GM21529 (cell line): ENCODE data around the gene URI1.
"Not testable (repeated sequence)": the region's sequence is repeated elsewhere in the genome, so short reads cannot be mapped to it uniquely, and the experiment has no call there.

ENCODE experiments used
- ATAC-seq: cut with Tn5 transposase; IDR thresholded peaks from one replicate; pipeline ENCODE4 v1.9.1; 2021; ENCODE audit not compliant: unreplicated experiment

URI1 gene

DNA sequence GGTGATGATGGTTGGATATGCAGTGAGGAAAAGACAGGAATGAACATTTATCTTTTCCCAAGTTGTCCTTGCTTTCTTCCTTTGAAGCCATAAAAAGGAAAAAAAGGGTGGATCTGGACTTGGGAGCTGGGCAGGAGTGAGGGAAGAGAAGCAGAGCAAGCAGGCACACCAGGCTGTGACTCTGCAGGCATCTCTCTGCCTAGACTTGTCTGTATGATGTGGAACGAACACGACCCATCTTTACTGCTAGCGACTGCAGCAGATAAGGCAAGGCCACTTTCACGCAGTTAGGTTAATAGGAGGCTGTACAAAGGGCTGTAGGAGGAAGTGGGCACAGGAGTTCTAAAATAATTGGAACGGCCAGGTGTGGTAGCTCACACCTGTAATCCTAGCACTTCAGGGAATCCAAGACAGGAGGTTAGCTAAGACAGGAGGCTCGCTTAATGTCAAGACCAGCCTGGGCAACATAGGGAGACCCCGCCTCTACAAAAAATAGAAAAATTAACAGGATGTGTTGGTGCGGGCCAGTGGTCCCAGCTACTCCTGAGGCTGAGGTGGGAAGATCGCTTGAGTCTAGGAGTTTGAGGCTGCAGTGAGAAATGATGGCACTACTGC lies 961 bp upstream of the URI1 start:
- ATAC-seq = no peak

DNA sequence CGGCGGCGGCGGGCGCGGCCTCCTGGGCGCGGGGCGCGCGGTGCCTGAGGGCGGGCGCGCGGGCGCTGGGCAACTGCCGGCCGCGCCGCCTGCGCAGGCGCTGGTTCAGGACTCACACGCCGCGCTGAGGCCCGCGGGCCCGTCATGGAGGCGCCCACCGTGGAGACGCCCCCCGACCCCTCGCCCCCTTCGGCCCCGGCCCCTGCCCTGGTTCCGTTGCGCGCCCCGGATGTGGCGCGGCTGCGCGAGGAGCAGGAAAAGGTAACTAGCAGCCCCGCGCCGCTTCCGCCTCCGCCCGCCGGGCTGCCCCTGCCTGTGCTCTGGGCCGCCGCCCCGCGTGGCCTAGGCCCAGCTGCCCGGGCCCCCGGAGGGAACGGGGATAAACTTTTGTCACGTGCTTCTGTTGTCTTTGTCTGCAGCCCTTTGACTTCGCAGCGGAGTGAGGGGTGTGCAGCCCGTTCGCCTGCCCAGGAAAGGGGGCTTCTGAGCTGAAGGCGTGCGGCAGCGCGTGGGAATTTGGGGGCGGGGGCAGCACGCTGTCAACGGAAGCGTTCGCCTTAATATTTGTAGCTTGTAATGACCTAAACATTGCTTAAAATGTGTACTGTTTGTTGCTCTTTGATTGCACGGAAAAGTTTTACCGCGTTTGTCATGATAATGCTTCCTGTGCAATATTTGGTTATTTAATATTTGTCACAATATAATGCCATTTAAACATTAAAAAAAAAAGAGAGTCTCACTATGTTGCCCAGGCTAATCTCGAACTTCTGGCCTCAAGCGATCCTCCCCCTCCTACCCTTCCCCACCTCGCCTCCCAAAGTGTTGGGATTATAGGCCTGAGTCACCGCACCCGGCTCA lies 594 bp downstream of the URI1 start:
- peak; percentile 74 for ATAC-seq

DNA sequence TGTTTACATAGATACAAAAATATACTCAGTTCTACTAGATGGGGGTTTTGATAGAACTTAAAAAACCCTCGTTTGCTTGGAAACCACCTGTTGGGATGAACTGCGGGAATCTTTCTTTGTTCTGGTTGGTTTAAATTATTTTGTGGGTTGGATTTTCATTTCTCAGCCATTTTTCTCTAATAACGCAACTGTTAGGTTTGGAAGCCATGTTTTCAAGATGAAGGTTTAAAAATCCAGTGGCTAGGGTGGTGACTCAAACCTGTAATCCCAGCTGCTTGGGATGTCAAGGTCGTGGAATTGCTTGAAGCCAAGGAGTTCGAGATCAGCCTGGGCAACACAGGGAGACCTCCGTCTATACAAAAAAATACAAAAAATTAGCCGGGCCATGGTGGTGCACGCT lies 1.6 kb downstream of the URI1 start:
- ATAC-seq = no peak

DNA sequence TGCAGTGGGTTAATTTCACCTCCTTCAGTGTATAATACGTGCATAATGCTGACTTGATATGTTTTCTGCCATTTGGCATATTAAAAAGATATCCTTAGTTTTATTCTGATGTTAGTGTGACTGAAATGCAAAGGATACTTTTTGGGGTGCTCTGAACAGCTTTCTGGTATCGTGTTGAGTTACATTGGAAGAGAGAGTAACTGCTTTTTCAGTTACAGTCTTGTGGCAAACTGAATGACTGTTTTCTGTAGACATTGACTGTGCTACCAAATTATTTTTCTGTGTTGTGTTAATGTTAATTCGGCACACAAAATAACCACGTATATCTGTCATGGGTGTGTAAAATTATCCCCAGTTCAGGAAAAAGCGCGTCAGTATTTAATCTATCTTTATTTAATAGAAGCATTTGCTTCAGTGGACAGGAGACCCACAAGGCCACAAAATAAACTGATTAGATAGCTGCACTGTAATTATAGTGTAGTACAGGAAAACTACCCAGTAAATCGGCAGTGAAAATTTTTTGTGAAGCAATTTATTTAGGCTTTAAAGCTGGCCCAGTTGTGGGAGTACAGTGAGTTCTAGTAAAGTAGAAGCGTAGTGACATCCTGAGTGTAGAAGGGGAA lies 2.5 kb downstream of the URI1 start:
- ATAC-seq = no peak

DNA sequence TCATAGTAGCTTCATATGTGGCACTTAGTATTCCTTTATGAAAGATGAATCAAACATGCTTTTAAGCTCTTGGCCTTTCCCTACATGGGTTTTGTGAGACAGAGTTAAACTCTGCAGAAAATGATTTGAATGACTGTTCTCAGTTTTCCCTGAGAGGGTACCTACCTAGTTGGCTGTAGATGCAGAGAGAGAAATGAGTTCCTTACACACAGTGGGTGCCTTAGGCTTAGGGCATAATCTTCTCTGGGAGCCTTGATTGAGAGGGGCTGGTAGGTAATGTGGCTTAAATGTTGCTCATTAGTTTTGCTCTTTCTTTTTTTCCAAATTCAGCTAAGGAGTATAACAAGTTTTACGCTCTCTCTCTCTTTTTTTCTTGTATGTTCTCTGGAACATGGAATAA lies 3.0 kb downstream of the URI1 start:
- no peak for ATAC-seq

DNA sequence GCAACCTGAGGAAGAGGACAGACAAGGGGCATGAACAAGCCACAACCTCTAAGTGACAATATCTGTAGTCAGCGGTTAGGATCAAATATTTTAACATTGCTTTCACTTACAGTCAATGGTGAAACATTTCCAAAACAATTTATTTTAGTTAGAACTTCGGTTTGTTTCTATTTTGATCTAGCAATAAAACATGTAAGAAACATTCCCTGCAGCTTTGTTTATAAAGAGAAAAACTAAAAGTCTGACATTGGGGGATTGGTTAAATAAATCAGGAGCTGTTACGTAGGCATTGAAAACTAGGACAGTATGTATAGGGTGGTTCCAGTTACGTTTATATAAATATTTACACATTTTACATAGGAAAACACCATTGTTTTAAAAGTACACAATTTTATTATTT lies 3.4 kb downstream of the URI1 start:
- ATAC-seq = no peak

DNA sequence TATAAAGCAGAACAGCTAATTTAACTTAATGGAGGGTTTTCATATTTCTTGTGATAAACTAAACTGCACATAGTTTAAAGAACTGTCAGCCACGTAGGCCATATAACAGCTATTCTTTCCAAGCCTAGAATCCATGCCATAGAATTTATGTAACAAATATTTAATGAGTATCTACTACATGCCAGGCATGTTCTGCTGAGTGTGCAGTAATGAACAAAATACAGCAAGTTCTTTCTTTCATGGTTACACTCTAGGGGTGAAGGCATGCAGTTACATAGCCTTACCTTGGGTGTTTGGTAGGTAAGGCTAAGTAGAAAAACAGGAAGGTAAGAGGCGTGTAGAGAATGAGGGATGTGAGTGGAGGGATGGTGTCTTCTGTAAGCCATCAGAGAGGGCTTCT lies 4.6 kb downstream of the URI1 start:
- ATAC-seq = no peak

DNA sequence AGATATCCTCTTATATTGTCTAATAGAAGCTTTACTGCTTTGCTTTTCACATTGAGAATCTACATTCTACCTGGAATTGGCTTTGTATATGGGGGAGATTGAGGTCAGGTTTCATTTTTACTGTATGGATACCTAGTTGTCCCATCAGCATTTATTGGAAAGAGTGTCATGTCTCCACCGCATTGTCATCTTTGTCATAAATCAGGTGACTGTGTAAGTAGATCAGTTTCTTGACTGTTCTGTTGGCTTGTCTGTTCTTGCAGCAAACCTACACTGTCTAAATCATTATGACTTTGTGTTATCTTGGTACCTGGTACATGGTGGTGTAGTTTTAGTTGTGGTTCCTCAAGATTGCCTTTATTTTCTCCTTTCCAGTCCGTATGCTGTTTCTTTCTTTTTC lies 5.8 kb downstream of the URI1 start:
- ATAC-seq = no peak

DNA sequence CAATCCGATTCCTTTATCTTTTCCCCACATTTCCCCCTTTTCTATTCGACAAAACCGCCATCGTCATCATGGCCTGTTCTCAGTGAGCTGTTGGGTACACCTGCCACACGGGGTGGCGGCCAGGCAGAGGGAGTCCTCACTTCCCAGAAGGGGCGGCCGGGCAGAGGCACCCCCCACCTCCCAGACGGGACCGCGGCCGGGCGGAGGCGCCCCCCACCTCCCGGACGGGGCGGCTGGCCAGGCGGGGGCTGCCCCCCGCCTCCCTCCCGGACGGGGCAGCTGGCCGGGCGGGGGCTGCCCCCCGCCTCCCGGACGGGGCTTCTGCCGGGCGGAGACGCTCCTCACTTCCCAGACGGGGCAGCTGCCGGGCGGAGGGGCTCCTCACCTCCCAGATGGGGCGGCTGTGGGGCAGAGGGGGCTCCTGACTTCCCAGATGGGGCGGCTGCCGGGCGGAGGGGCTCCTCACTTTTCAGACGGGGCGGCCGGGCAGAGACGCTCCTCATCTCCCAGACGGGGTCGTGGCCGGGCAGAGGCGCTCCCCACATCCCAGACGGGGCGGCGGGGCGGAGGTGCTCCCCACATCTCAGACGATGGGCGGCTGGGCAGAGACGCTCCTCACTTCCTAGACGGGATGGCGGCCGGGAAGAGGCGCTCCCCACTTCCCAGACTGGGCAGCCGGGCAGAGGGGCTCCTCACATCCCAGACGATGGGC lies 6.9 kb downstream of the URI1 start:
- ATAC-seq = not testable (repeated sequence)

DNA sequence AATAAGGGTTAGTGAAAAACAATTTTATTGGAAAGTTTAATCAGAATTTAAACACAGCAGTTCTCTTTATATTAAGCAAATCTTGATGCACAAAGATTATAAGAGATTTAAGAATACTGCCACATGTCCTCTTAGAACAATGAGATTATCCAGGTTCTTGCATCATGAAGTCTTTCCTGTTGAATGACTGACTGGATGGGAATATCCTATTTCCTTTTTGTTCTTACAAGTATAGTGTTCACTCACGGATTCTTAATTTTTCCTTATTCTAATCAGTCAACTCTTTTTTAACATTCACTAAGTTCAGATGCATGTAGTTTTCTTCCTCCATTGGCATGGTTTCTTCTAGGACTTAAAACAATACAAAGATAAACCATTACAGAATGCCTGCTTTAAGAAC lies 10.1 kb downstream of the URI1 start:
- ATAC-seq = no peak

DNA sequence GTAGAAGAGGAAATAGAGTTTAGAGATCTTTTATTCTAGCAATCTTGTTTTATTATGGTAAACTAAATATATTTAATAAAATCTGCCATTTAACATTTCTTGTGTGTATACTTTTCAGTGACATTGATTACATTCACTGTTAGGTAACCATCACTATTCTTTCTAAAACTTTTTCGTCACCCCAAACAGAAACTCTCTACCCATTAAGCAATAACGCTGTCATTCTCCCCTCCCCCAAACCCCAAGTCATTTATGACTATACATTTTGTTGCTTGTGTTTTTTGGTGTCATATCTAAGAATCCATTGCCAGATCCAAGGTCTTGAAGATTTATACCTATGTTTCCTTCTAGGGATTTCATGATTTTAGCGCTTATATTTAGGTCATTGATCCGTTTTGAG lies 10.6 kb downstream of the URI1 start:
- no peak for ATAC-seq

DNA sequence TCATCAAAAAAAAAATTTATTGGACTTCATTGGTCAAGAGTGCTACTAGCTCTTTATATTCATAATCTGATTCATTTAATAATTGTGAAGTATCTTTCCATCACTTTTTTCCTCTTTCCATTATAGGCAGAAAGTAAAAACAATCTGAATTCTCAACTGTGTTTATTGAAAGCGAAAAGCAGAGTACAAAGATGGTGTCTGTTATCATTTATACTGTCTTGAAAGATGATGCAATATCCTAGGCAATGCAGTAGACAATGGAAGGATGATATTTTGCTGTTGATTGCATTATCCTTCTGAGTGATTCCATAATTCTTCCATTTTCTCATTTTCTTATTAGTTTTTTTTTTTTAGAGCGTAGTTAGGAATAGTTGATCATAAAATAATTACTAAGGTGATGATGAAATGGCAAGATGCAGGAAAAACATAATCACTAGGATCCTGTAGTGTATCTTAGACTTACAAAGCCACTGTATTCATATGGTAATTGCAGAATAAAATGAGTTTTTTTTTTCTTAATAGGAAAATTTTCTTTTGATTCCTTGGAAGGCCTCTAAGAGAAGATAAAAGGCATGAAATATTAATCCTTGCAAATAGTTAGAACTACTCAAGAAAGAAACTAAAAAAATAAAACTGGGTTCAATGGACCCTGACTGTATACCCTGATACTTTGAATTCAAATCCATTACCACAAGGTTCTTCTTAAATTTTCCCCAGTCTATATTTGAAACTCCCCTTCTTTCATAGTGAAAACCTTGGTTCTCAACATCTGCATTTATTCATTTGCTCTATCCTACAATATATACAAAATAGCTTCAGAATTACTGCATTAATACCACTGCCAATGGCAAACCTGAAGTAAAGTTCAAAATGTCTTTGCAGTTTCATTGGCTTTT lies 11.6 kb downstream of the URI1 start:
- no peak for ATAC-seq

DNA sequence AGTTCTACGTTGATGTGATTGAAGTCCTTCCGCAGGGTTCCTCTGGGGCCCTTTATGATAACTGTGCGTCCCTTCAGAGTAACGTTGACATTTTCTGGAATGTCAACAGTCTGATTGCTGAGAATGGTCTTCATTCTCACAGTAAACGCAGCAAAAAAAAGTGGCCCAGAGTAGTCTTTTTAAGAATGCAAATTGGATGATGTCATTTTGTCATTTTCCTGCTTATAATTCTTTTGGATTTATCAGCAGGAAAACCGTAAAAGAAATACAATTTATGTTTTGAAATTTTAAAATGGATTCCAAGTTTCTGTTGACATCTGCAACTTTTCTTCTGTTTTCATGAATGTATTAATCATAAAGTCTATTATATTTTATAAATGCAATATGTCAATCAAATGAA lies 14.8 kb downstream of the URI1 start:
- no peak for ATAC-seq

DNA sequence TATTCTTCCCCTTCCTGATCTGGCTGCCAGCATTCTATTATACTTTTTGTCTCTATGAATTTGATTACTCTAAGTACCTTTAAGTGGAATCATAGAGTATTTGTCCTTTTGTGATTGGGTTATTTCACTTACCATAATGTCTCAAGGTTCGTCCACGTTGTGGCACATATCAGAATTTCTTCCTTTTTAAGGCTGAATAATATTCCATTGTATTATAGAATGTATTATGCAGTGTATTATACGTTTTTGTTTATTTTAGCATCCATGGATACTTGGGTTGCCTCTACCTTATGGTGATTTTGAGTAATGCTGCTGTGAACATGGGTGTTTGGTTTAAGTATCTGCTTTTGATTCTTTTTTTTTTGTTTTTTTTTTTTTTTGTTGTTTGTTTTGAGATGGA lies 19.3 kb downstream of the URI1 start:
- no peak for ATAC-seq

DNA sequence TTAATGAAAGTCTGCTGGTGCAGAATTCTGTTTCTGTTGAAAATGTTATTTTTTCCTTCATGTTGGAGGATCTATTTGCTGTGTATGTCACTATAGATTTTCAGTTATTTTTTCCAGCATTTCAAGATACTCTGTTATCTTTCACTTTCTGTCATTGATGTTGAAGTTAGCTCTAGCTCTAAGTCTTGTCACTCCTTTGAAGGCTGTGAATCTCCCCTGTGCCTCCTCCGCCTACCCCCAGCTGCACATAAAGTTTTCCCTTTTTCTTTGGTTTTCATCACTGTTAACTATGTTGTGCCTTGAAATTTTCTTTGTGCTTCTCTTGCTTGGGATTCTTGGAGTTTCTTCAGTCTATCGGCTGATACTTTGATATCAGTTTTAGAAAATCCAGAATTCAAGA lies 20.8 kb downstream of the URI1 start:
- no peak for ATAC-seq

DNA sequence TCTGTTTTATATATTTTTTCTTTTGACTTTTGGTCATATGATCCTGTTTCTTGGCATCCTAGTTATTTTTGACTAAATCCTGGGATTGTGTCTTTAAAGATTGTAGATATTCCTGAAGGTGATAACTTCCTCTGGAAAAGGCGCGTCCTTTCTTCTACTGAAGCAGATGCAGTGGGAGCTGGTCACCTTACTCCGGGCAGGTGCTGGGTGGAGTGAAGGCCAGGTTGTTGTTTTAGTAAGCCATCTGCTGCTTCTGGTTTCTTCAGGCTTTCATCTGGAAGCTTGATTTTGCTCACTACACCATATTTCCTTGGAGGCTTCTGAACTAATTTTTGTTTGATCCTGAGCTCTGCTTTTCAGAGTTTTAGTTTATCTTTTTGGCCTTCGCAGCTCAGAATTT lies 21.5 kb downstream of the URI1 start:
- ATAC-seq = no peak

DNA sequence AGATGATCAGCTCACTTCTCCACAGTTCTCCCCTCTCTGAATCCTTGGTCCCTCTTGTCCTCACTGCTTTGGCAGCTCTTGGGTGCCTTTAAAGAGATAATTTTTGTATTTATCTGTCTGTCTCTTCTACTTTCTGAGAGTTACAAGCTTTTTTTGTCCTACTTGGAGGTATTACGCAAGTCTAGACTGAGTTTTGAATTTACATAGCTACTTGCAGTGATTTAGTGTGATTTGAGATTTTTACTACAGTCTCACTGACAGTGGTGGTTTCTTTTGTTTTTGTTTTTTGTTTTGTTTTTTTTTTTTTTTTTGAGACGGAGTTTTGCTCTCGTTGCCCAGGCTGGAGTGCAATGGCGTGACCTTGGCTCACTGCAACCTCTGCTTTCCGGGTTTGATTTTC lies 22.1 kb downstream of the URI1 start:
- ATAC-seq = no peak

DNA sequence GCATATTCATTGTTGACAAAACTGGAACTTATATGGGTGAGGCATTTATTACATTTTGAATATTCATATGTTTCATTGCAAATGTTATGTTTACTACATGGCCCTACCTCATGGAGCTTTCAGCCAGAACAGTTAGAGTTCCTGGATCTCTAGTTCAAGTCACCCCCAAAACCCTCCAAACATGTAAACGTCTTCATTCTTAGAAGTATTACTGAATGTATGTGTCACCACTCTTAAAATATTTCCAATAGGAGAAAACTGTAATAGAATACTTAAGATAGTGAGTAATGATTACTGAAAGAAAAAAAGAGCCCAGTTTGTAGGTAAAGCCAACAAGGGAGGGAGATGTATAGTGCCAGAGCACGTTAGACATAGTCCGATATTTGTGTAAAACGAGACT lies 23.5 kb downstream of the URI1 start:
- ATAC-seq = no peak

DNA sequence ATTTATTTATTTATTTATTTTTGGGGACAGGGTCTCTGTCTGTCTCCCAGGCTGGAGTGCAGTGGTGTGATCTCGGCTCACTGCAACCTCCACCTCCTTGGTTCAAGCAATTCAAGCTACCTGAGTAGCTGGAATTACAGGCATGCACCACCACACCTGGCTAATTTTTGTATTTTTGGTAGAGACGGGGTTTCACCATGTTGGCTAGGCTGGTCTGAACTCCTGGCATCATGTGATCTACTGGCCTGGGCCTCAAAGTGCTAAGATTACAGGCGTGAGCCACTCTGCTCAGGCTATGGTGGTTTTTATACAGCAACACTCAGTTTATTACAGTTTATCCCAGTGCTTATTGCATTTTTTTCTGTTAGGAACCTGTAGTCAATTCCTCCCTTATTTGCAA lies 24.1 kb downstream of the URI1 start:
- ATAC-seq = not testable (repeated sequence)

DNA sequence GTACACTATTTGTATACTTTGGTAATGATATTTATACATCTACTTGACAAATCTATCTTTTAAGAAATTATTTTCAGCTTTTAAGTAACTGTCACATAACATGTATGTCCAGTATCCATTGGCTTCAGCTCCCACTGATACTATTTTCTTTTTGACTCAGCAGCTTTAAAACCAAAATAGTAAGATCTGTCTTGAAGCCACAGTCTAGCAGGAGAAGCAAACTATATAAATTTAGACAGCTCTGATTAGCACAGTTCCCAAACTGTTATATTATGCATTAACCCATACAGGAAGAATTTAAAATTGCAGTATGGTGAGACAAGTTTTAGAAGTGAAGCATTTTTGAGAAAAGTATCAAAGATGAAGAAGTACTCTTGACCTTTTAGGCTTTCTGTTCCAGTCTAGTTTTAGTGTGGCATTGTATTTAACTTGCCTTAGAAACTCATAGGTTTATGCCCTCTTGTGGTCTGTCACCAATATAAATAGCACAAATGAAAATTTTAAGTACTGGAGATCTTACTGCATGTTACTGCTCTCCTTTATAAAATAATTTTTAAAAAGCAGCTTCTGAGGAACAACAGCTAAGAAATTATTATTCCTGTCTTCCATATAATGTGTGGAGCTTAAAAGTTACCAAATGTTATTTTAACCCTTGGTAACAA lies 24.7 kb downstream of the URI1 start:
- ATAC-seq = no peak
